Hematopoietic multipotent progenitor cell treated with erythropoietin and hydrocortisone succinate and interleukin-3 and kit ligand, for 17 days (in vitro differentiated cells): ENCODE measurements around the gene KRT6A.

ENCODE experiments used
- DNase-seq: peaks from one replicate; pipeline ENCODE4 v3.0.0-alpha.2; 2015; ENCODE audit warnings: low spot score

Gene KRT6A

GRCh38 chr12:52493172-52493571, at the start of gene KRT6A:
Gene KRT6A, minus strand, starts transcription at chr12:52493257. Its CDS starts 69 bp downstream, at chr12:52493188.
- DNase-seq: no peak

- DNase-seq: no peak
These were observed 49.1 kb upstream of the KRT6A start for GRCh38 chr12:52542157-52542556.

GRCh38 chr12:52541709-52542108, 48.7 kb upstream of the KRT6A start:
- DNase-seq: no peak

- DNase-seq: no peak
These were observed 47.5 kb upstream of the KRT6A start for GRCh38 chr12:52540531-52540930.

GRCh38 chr12:52539821-52540173, 46.7 kb upstream of the KRT6A start:
- no peak for DNase-seq

GRCh38 chr12:52539083-52539820, 46.2 kb upstream of the KRT6A start:
- DNase-seq: no peak

- no peak for DNase-seq
These were observed 44.0 kb upstream of the KRT6A start for GRCh38 chr12:52537101-52537500.

GRCh38 chr12:52535574-52535973, 42.5 kb upstream of the KRT6A start:
- DNase-seq: no peak

- DNase-seq: no peak
These were observed 41.4 kb upstream of the KRT6A start for GRCh38 chr12:52534482-52534881.

- DNase-seq: no peak
These were observed 40.8 kb upstream of the KRT6A start for GRCh38 chr12:52533686-52534470.

GRCh38 chr12:52532636-52533035, 39.6 kb upstream of the KRT6A start:
- DNase-seq: no peak

GRCh38 chr12:52531566-52532300, 38.7 kb upstream of the KRT6A start:
- no peak for DNase-seq

GRCh38 chr12:52530905-52531304, 37.8 kb upstream of the KRT6A start:
- DNase-seq: no peak

GRCh38 chr12:52530366-52530765, 37.3 kb upstream of the KRT6A start:
- DNase-seq: no peak

GRCh38 chr12:52529846-52530245, 36.8 kb upstream of the KRT6A start:
- no peak for DNase-seq

- DNase-seq: no peak
These were observed 36.4 kb upstream of the KRT6A start for GRCh38 chr12:52529417-52529816.

- DNase-seq: no peak
These were observed 35.6 kb upstream of the KRT6A start for GRCh38 chr12:52528641-52529143.

- DNase-seq: no peak
These were observed 34.2 kb upstream of the KRT6A start for GRCh38 chr12:52527121-52527800.

- no peak for DNase-seq
These were observed 33.5 kb upstream of the KRT6A start for GRCh38 chr12:52526511-52526951.

- no peak for DNase-seq
These were observed 32.8 kb upstream of the KRT6A start for GRCh38 chr12:52525661-52526499.
